ENCODE results near the gene SCN2B.
A peak's percentile ranks its signal among the peaks of the same experiment; 100 is the strongest.

SCN2B gene

DNA sequence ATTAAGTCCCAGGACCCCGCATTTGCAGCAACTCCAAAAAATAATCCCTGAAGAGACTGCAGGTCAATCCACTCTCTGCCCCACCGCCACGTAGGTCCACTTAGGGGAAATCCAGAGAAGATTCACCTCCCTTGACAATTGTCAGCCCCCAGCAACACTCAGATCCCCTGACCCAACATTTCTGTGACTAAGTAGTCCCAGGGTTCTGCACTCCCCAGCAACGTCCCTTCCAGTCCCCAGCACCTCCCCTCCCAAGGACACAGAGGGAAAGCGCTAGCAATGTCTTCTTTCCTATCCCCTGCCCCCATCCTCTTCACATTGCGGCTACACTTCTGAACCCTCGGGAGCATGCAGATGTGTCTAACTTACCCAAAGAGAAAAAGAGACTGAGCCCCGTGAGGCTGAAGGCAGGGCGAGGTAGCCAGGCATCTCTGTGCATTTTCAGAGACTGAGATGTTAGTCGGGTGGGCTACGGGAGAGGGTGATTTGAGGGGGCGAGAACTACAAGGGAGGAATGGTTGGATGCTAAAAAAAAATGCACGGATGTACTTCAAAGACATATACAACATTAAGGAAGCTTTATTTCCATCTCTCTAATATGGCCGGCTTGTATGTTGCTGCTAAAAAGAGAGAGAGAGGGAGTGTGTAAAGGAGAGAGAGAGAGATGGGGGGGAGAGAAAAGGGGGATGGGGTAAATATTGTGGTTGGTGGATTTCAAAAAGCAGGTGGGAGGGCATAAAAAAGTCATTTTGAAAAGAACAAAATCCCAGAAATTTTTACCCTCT, at the start of gene SCN2B:
SCN2B (minus strand) TSS at position 647 of the 785 bp plus-strand sequence; CDS start at position 439, 208 bp downstream.
- peak; percentile 27 for DNase-seq

DNA sequence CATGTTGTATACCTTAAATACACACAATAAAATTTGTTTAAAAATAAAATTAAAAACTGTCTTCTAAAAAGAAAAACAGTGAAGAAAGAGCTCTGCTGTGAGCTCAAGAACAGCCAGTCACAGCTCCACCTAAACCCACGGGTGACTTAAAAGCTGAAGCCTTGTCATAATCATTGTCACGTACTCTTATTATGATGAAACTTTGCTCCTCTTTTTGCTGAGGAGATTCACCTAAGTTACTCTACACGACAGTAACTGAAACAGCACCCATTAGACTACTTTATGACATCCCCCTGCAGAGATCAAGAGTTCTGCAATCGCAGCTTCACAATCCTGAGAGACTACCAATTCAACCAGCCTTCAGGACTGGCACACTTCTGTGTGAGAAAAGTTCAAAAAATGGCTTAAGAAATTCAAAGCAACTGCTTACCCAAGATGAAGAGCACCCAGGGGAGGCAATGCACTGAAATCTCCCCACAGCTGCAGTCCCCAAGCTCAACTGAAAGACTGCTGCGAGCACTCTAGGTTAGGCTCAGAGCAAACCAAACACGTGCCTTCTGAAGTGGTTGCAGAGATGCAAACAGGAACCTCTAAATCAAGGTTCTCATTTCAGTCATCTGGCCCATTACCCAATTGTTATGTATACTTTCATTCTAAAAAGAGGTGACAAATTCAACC, 48.2 kb upstream of the SCN2B start, which contains the start of gene JAML:
JAML (minus strand) TSS at position 501 of the 678 bp plus-strand sequence. CDS start 10,145 bp downstream, outside the sequence.
- DNase-seq = peak; percentile 84

- no peak for DNase-seq
These were observed 47.6 kb upstream of the SCN2B start for GRCh38 chr11:118223992-118224391.

- no peak for DNase-seq
These were observed 47.1 kb upstream of the SCN2B start for GRCh38 chr11:118223570-118223969.

DNA sequence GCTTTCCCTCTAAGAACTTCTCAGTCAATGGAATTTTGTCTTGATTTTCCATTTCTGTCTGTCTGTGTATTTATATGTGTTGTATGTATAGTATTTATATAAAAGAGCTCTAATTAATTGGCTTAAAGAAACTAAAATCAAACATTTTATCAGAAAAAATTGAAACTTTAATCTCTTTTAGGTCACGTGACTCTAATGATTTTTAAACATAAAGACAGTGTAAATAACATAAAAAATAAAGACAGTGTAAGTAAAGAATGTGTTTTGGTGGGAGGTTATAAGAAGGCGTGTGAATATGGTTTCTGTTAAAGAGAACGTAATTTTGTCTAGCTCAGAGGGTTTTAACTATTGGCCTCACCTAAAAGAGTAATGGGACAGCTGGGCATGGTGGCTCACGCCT, 46.0 kb upstream of the SCN2B start:
- no peak for DNase-seq

DNA sequence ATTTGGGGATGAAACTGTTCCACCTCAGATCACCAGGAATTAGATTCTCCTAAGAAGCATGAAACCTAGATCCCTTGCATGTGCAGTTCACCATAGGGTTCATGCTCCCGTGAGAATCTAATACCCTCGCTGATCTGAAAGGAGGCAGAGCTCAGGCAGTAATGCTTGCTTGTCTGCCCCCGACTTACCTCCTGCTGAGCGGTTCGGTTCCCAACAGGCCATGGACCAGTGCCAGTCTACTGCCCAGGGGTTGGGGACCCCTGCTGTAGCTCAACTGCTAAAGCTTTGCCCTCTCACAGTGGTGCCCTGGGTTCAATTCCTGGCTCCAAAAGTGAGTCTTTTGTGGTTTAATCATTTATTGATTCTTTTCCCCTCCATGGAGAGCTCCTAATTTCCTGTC, 45.0 kb upstream of the SCN2B start:
- DNase-seq = no peak

- no peak for DNase-seq
These were observed 43.3 kb upstream of the SCN2B start for GRCh38 chr11:118219732-118220131.

- DNase-seq = no peak
These were observed 42.8 kb upstream of the SCN2B start for GRCh38 chr11:118219244-118219643.

- no peak for DNase-seq
These were observed 41.1 kb upstream of the SCN2B start for GRCh38 chr11:118217575-118217974.

- peak; percentile 84 for DNase-seq
These were observed 40.4 kb upstream of the SCN2B start for GRCh38 chr11:118216621-118217481.

- no peak for DNase-seq
These were observed 39.3 kb upstream of the SCN2B start for GRCh38 chr11:118215765-118216164.

DNA sequence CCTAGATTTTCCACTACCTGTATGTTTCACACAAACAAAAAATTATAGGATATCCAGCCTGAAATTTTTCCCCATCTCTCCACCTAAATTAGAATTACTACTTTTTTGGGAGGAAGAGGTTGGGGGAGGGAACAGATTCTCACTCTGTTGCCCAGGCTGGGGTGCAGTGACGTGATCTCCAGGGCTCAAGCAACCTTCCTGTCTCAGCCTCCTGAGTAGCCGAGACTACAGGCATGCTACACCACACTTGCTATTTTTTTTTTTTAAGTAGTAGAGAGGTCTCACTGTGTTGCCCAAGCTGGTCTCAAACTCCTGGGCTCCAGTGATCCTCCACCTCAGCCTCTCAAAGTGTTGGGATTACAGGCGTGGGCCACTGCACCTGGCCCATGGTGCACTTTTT, 38.8 kb upstream of the SCN2B start:
- no peak for DNase-seq

DNA sequence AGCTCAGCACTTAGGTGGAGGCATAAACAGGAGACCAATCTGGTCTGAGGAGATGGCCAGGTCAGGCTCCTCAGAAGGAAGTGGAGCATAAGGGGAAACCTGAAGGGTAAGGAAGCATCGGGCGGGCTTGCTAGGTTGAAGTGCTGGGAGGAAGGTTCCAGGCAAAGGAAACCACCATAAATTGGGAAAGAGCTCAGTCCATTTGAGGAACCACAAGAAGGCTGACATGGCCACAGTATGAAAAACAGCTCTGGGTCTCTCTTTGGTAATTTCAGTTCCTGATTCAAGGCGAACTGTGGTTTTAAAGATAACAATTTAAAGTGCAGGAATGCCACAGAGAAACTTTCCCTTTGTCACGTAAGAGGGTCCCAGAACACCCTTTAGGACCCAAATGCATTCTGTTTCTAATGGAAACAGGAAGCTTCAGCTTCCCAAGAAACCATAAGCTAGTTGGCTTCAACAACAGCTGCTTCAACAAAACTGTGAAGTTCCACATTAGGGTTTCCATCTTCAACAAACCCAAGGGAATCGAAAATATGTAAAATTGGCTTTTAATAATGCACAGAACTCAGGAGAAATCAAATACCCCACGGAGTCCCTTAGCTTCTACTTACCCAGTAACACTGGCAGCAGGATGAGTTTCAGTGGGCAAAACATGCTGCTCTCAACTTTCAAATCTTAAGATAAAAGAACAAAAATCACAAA, 37.9 kb upstream of the SCN2B start:
- DNase-seq = no peak

GRCh38 chr11:118213781-118214180, 37.3 kb upstream of the SCN2B start:
- no peak for DNase-seq

DNA sequence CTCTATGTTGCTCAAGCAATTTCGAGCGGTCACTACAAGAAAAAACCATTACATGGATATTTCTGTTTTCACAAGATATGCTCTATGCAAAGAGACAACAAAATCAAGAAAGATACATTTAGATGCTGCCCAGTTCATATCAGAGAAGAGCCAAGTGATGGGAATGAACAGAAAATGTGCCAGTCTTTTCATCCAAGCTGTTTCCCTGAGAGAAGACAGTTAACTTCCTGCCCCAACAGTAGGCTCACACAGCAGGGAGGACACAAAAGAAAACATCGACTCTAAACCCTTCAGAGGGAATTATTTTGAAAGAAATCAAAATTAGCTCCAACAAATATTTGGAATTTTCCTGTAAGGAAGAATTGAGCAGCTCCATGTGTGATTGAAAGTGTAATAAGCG, 36.8 kb upstream of the SCN2B start:
- no peak for DNase-seq

DNA sequence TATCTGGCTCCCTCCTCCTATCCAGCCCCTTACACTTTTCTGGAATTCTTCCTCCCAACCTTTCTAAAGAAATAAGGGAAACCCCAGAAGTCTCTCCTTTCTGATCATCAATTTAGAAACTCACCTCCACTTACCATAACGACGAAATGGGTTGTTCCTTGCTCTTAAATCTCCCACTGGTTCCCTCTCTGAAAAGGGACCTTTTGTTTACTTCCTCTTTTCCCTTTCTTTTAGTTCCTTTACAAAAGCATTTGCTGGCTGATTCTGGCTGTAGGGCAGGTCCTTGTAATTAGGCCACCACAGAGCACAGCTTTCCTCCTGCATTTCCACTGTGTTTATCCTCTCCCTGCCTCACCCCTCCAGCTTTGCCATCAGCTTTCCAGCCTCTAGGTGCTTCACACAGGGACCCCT, 36.3 kb upstream of the SCN2B start:
- DNase-seq = no peak

GRCh38 chr11:118212131-118212725, 35.8 kb upstream of the SCN2B start:
- no peak for DNase-seq

DNA sequence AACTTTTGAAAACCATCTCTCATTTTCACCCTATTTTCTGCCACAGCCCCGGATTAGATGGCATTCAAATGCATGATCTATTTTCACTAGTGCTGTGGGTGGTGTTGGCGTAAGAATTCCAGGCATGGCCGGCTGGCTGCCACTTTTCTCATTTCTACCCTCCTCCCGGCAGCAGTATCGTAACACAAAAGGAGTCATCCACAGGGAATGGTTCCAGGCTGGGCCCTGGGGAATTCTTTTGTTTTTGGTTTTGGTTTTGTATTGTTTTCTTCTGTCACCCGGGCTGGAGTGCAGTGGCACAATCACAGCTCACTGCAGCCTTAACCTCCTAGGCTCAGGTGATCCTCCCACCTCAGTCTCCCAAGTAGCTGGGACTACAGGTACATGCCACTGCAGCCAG, 34.6 kb upstream of the SCN2B start:
- no peak for DNase-seq

DNA sequence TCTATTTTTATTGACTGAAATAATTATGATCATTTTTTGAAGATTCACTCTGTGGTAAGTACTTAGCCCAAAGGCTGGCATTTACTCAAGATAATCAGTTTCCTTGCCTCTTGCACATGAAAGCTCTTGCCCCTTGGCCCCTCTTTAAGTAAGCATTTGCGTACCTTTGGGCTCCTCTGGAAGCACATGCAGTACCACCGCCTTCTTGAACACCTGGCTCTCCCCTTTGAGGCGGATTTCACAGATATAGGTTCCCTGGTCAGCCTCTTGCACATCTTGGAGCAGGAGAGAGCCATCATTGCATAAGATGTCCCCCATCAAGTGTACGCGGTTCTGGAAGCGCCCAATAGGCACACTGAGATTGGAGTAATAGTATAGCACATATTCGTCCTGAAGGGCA, 33.9 kb upstream of the SCN2B start:
- DNase-seq = no peak

DNA sequence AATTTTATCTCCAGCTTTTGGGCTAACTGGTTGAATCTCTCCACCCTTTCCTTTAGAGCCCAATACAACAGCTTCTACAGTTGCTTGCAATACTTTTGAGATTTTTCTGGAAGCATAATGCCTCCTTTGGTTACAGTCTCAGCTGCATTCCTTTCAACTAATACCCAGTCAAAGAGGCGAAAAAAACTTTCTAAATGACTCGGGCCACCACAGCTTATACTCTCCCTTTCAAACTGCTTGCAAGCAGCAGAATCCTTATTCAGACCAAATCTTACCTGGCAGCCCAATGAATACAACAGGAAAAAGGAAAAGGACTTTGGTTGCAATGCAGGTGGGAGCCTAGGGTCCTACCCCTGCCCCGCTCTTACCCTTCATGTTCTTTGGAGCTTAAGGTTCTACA, 32.6 kb upstream of the SCN2B start:
- no peak for DNase-seq

- DNase-seq = no peak
These were observed 30.6 kb upstream of the SCN2B start for GRCh38 chr11:118207079-118207478.

GRCh38 chr11:118206391-118207031, 30.1 kb upstream of the SCN2B start:
- DNase-seq = no peak

Measured in activated effector memory CD4-positive, alpha-beta T cell treated with anti-CD3 and anti-CD28 coated beads, Interleukin-2, amount 50 U/mL, for 16 hours (primary cell).